Tibial nerve (tissue), 4 donors: Measurements from ENCODE around the gene MYRF. TPM values are rescaled to one million over a fixed set of nuclear protein-coding genes. Genes with fewer than 3 reads are reported as not detected.

Experiments
- DNase-seq, 2 donors: peaks; one replicate each; pipeline ENCODE4 v3.0.0-alpha.2; 2019; ENCODE audit warnings: low spot score in 2 of 2
- H3K27ac ChIP-seq, 4 donors: fragments of 200-600 bp; sonication (generic) in 3 of 4; one replicate each; pipeline ENCODE4 v1.5.1; 2017 to 2019; ENCODE audit warnings: mild to moderate bottlenecking in 1 of 4
- H3K27me3 ChIP-seq, 2 donors: fragments of 200-600 bp; sonication (generic) in 1 of 2; one replicate each; pipeline versions ENCODE4 v1.5.1 to v1.6.0; 2017 to 2019
- H3K36me3 ChIP-seq, 3 donors: fragments of 200-600 bp; sonication (generic); one replicate each; pipeline ENCODE4 v1.5.1; 2018 to 2019
- H3K4me1 ChIP-seq, 4 donors: fragments of 200-600 bp; sonication (generic) in 3 of 4; one replicate each; pipeline ENCODE4 v1.5.1; 2017 to 2019
- H3K4me3 ChIP-seq, 4 donors: fragments of 200-600 bp; sonication (generic) in 3 of 4; one replicate each; pipeline ENCODE4 v1.5.1; 2017 to 2019; ENCODE audit warnings: mild to moderate bottlenecking in 1 of 4, moderate library complexity in 1 of 4
- H3K9me3 ChIP-seq, 4 donors: fragments of 200-600 bp; sonication (generic) in 3 of 4; one replicate each; pipeline ENCODE4 v1.5.1; 2017 to 2019
- EP300 ChIP-seq, 2 donors: sonication (generic); formaldehyde crosslinking; IDR thresholded peaks; one replicate each; pipeline ENCODE4 v1.6.1; 2017; ENCODE audit warnings: antibody characterized with exemption in 2 of 2, mild to moderate bottlenecking in 1 of 2
- POLR2A ChIP-seq, 2 donors: fragments of 450-650 bp; IDR thresholded peaks; one replicate each; pipeline ENCODE4 v1.6.1; 2017; ENCODE audit warnings: antibody characterized with exemption in 2 of 2, mild to moderate bottlenecking in 2 of 2, moderate library complexity in 2 of 2
- WGBS, 2 donors: methylation state at CpG; one replicate each; pipeline ENCODE4 v1.1.5; 2018; 5-methylcytosine and 5-hydroxymethylcytosine counted together
- total RNA-seq, 4 donors: library from RNA; depleted of rRNA; stranded (reverse); fragments of >200 nt; gene quantifications; one replicate each; pipeline ENCODE4 v1.1.0, GENCODE V29; 2016
- TF ChIP-seq, protein P1 (sequence below), 5 experiments: fragments of 200-600 bp in 3 of 5; fragments of 450-650 bp in 2 of 5; sonication (generic) in 3 of 5; IDR thresholded peaks; one replicate each; pipeline ENCODE4 v1.5.1; 2016 to 2019; ENCODE audit warnings: antibody characterized with exemption in 5 of 5, mild to moderate bottlenecking in 3 of 5, moderate library complexity in 2 of 5

The MYRF gene
- total RNA-seq, 4 donors from 2014 or later, result 1.0 to 7.5 (median 2.1) TPM

DNA sequence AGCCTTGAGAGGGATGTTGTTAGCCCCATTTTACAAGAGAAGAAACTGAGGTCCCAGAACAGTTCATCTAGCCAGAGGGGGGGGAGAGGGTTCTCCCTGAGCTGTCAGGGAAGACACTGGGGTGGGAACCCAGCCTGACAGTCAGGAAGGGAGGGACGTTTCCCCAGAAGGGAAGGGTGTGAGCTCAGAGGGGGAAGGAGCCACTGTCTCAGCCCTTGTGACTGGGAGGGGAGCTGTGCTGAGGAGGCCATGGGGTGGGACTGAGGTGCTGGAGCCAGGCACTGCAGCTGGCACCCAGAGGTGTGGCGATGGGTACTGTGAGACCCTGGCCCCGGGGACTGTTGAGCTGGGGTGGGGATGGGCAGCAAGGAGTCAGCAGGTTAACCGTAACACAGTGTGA, 36.6 kb upstream of the MYRF start:
- H3K4me3 ChIP-seq, result no peak overlapping the region
- H3K9me3 ChIP-seq, result no peaks in the 10 kb centered on the region
- H3K27me3 ChIP-seq, result no peaks in the 10 kb centered on the region
- DNase-seq, result no peak
- no peak for TF ChIP-seq EP300 (IDR thresholded peaks at IDR 0.05)
- WGBS, 2 donors, result 75 to 81% methylated on average over 4 of the region's 4 CpGs
- peaks cover 0 to 4% (median 0%) of the 10 kb centered on the region in 3 donors for H3K36me3 ChIP-seq
- H3K4me1 ChIP-seq, result peaks cover 0 to 29% (median 8%) of the 10 kb centered on the region in 4 donors
- H3K27ac ChIP-seq, result no peak overlapping the region

DNA sequence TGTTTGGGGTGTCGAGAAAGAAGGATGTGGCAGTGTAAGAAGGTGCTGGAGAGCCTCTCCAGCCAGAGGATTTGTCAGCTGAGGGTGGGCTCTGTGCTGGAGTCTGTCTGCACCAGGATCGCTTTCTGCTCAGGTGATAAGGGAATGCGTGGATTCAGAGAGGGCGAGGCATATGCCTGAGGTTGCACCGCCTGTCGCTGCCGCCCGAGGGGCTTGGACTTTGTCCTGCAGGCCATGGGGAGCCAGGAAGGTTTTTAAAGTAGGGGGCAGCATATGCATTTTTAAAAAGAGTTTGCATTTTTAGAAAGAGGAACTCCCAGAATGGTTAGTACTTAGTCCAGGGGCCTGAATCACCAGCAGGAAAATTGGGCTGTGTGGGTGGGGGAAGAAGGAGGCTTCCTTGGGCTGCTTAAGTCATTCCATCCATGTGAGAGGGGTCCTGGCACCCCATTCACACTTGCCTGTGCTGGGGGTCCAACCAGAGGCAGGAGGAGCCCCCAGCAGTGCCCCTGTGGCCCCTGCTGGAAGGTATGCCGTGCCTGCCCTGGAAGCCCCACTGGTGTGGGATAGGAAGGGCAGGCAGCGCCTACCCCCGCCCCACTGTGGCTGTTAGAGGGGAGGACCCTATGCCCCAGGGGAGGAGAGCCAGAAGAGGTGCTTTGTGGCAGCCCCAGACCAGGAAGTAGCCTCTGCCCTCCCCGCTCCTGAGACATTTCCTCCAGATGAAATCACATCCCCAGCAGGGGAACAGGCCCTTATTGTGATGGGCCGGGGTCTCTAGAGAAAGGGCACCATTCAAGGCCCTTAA, 35.8 kb upstream of the MYRF start:
- Histone ChIP-seq H3K27me3 (no peaks in the 10 kb centered on the region), H3K4me3 (no peak overlapping the region), H3K4me1 (peaks cover 0 to 29% (median 8%) of the 10 kb centered on the region in 4 donors), H3K9me3 (no peaks in the 10 kb centered on the region), H3K27ac (no peak overlapping the region), H3K36me3 (peaks cover 0 to 8% (median 0%) of the 10 kb centered on the region in 3 donors)
- 67 to 78% methylated on average over 8 to 13 of the region's 13 CpGs for WGBS, 2 donors
- no peak for DNase-seq
- no peak for TF ChIP-seq EP300 (IDR thresholded peaks at IDR 0.05)
- TF ChIP-seq, protein P1, sequence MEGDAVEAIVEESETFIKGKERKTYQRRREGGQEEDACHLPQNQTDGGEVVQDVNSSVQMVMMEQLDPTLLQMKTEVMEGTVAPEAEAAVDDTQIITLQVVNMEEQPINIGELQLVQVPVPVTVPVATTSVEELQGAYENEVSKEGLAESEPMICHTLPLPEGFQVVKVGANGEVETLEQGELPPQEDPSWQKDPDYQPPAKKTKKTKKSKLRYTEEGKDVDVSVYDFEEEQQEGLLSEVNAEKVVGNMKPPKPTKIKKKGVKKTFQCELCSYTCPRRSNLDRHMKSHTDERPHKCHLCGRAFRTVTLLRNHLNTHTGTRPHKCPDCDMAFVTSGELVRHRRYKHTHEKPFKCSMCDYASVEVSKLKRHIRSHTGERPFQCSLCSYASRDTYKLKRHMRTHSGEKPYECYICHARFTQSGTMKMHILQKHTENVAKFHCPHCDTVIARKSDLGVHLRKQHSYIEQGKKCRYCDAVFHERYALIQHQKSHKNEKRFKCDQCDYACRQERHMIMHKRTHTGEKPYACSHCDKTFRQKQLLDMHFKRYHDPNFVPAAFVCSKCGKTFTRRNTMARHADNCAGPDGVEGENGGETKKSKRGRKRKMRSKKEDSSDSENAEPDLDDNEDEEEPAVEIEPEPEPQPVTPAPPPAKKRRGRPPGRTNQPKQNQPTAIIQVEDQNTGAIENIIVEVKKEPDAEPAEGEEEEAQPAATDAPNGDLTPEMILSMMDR (IDR thresholded peaks at IDR 0.05), result no peak
- no peak for TF ChIP-seq POLR2A (IDR thresholded peaks at IDR 0.05)

DNA sequence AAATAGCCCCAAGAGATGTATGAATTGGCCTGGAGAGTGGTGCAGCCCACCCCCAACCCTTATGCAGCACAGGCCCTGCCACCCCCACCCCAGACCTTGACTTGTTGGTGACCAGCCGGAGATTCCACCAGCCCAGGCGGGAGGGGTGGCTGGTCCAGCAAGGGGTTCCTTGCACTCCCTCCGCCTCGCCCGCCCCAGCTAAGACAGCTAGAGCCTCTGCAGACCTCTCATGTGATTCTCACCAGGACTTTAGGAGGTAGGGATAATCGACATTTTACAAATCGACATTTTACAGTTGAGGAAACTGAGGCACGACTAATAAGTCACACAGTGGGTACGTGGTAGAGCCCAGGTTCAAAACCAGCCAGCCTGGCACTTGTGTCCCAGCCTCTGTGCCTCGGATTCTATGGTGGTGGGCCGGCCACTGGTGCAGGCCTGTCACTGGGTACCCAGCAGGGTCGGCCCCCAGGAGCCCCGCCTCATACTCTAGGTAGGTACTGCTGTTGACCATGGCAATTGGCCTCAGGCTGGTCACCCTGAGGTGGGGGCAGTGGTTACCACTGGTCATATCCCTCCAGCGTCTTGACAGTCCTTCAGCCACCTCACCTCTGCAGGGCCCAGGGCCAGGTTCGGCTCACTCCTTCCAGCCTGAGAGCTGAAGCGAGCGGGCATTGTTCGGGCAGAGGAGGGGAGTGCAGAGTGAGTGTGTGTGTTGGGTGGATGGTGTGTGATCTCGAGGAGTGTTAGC, 35.0 kb upstream of the MYRF start:
- no peak for DNase-seq
- Histone ChIP-seq H3K27ac (peak overlapping the region in 1 of 4 donors; percentile 69), H3K9me3 (no peaks in the 10 kb centered on the region), H3K36me3 (peaks cover 0 to 16% (median 0%) of the 10 kb centered on the region in 3 donors), H3K4me3 (no peak overlapping the region), H3K27me3 (no peaks in the 10 kb centered on the region), H3K4me1 (peaks cover 0 to 29% (median 8%) of the 10 kb centered on the region in 4 donors)
- TF ChIP-seq, protein P1 (IDR thresholded peaks at IDR 0.05), result no peak
- TF ChIP-seq POLR2A (IDR thresholded peaks at IDR 0.05) (no peak), EP300 (IDR thresholded peaks at IDR 0.05) (no peak)
- whole genome bisulfite sequencing, 2 donors, result 67 to 75% methylated on average over 14 to 19 of the region's 19 CpGs

DNA sequence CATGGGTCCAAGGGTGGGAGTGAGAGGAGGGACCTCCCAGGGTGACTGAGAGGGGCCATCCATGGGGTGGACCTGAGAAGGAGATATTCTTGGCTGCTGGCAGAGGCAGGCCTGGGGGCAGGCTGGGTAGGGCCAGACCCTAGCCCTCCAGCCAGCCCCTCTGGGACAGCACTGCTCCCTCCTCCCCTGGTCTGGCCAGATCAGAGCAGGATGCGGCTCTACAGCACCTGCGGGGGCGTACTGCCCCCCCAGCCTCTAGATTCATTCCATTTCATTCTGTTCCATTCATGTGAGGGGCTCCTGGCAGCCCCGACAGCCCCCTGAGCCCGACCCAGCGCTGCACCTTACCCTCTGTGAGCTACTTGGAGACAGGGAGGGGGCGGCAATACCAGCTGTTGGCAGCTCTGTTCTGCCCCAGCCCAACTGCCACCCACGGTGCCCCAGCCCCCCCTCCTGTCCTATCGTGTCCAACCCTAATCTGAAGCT, 34.3 kb upstream of the MYRF start:
- no peak for TF ChIP-seq POLR2A (IDR thresholded peaks at IDR 0.05)
- no peak for TF ChIP-seq EP300 (IDR thresholded peaks at IDR 0.05)
- TF ChIP-seq, protein P1 (IDR thresholded peaks at IDR 0.05), result no peak
- peak overlapping the region; percentile 32 to 69 (median 57) for H3K27ac ChIP-seq
- 9 to 21% methylated on average over 9 of the region's 9 CpGs for WGBS, 2 donors

DNA sequence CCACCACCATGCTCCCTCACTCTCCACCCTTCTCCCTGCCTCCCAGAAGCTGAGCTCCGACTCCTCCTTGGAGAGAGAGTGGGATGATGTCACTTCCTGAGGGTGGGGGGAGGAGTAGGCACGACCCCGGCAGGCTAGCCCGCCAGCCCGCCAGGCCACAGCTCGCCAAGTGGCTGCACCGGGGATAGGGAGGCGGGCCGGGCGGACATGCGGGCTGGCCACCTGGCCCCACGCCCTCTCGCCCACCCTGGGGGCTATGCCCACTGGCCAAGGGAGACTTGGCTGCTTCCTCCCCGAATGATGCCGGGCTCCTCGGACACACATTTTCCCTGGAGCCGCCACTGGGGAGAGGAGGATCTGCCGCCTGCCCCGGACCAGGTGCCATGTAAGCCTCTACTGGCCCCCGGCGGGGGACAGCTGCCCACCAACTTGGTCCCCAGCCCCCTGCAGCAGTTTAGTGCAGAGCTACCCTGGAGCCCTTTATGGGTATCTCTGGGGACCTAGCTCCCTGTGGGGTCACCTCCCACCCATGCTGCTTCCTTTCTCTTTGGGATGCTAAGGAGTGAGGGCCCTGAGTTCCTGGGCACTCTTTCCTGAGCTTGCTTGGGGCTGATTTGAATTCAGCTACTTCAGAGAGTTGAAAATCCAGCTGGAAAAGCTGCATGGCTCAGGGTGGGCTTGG, 33.7 kb upstream of the MYRF start:
- no peaks in the 10 kb centered on the region for H3K27me3 ChIP-seq
- no peak for TF ChIP-seq POLR2A (IDR thresholded peaks at IDR 0.05)
- TF ChIP-seq EP300 (IDR thresholded peaks at IDR 0.05), result peak in 1 of 2 donors; percentile 32
- TF ChIP-seq, protein P1 (IDR thresholded peaks at IDR 0.05), result no peak
- peak overlapping the region; percentile 32 to 69 (median 57) for H3K27ac ChIP-seq
- peak overlapping the region; percentile 29 to 52 (median 32) for H3K4me3 ChIP-seq
- H3K4me1 ChIP-seq, result peaks cover 0 to 29% (median 8%) of the 10 kb centered on the region in 4 donors
- 9 to 19% methylated on average over 15 to 21 of the region's 21 CpGs for WGBS, 2 donors
- H3K36me3 ChIP-seq, result peaks cover 0 to 29% (median 0%) of the 10 kb centered on the region in 3 donors
- DNase-seq, result no peak
- H3K9me3 ChIP-seq, result no peaks in the 10 kb centered on the region

More for the DNA sequence above, 34.3 kb upstream of the MYRF start:
- H3K9me3 ChIP-seq, result no peaks in the 10 kb centered on the region
- DNase-seq, result no peak
- no peaks in the 10 kb centered on the region for H3K27me3 ChIP-seq
- H3K4me1 ChIP-seq, result peaks cover 0 to 29% (median 8%) of the 10 kb centered on the region in 4 donors
- H3K4me3 ChIP-seq, result peak overlapping the region; percentile 29 to 52 (median 32)
- H3K36me3 ChIP-seq, result peaks cover 0 to 22% (median 0%) of the 10 kb centered on the region in 3 donors
